ENCODE measurements around the gene PRKCE. TPM values are rescaled to one million over a fixed set of nuclear protein-coding genes. Genes with fewer than 3 reads are reported as not detected.

Gene PRKCE
- polyA plus RNA-seq, 1 experiment, result 16.7 TPM

DNA sequence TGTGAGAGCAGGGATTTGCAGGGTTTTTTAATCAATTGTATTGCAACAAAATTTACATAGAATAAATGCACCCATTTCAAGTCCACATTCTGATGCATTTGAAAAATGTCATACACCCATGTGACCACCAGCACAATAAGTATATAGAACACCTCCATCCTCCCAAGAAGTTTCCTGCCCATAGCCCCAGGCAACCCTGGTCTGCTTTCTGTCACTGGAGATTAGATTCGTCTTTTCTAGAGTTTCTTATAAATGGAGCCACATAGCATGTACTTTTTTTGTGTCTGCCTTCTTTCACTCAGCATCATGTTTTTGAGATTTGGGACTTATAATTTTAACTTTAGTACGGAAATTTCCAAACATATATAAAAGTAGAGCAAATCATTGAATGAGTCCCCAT, 518.6 kb downstream of the PRKCE start:
- CTCF ChIA-PET, result no interaction called here
- POLR2A ChIA-PET, result no interaction called here
- no peak for DNase-seq (ENCODE audit: low read depth, low spot score)
- Histone ChIP-seq H3K27me3 (ENCODE audit: control insufficient read depth, insufficient read depth, low read length) (no peaks in the 10 kb centered on the region), H3K9me3 (ENCODE audit: control insufficient read depth, insufficient read depth, low read length) (no peaks in the 10 kb centered on the region), H3K4me3 (ENCODE audit: low read depth, low read length) (no peak overlapping the region), H3K27ac (ENCODE audit: low read depth, low read length) (no peak overlapping the region)
- TF ChIP-seq CTCF (IDR thresholded peaks at IDR 0.05; ENCODE audit: low read depth, low read length), result no peak

- H3K9me3 ChIP-seq (ENCODE audit: control insufficient read depth, insufficient read depth, low read length), result no peaks in the 10 kb centered on the region
- H3K27me3 ChIP-seq (ENCODE audit: control insufficient read depth, insufficient read depth, low read length), result no peaks in the 10 kb centered on the region
- no peak for DNase-seq (ENCODE audit: low read depth, low spot score)
- TF ChIP-seq CTCF (IDR thresholded peaks at IDR 0.05; ENCODE audit: low read depth, low read length), result no peak
- ChIA-PET POLR2A (interaction anchor here (0.9 to 1.7 kb wide), 4 partner anchors 73 to 169 kb away, joined by 3 to 19 read pairs (median 4); partner anchors contain the start of gene EPAS1), CTCF (interaction anchor here (0.6 to 1.3 kb wide), 2 partner anchors 8 to 124 kb away, joined by 3 read pairs; no protein-coding TSS in a partner anchor)
- H3K27ac ChIP-seq (ENCODE audit: low read depth, low read length), result peak overlapping the region; percentile 71
- no peak overlapping the region for H3K4me3 ChIP-seq (ENCODE audit: low read depth, low read length)
Observed at GRCh38 chr2:46170611-46171350, 519.3 kb downstream of the PRKCE start.

- ChIA-PET CTCF (interaction anchor here (1.0 to 1.3 kb wide), 4 partner anchors 81 to 123 kb away, joined by 3 to 4 read pairs (median 3); no protein-coding TSS in a partner anchor), POLR2A (interaction anchor here (0.7 to 1.7 kb wide), 6 partner anchors 74 to 170 kb away, joined by 3 to 19 read pairs (median 4); partner anchors contain the start of gene EPAS1)
- peak overlapping the region; percentile 71 for H3K27ac ChIP-seq (ENCODE audit: low read depth, low read length)
- H3K4me3 ChIP-seq (ENCODE audit: low read depth, low read length), result no peak overlapping the region
- H3K27me3 ChIP-seq (ENCODE audit: control insufficient read depth, insufficient read depth, low read length), result no peaks in the 10 kb centered on the region
- peak; percentile 85 for DNase-seq (ENCODE audit: low read depth, low spot score)
- 0 out of 2 replicates have a peak, but pooled peaks have one; percentile 2 for TF ChIP-seq CTCF (IDR thresholded peaks at IDR 0.05; ENCODE audit: low read depth, low read length)
- H3K9me3 ChIP-seq (ENCODE audit: control insufficient read depth, insufficient read depth, low read length), result no peaks in the 10 kb centered on the region
Observed at GRCh38 chr2:46171411-46171953, 520.0 kb downstream of the PRKCE start.

- ChIA-PET POLR2A (interaction anchor here (0.7 to 1.7 kb wide), 6 partner anchors 74 to 170 kb away, joined by 3 to 19 read pairs (median 4); partner anchors contain the start of gene EPAS1), CTCF (interaction anchor here (1.0 to 1.3 kb wide), 4 partner anchors 80 to 123 kb away, joined by 3 to 4 read pairs (median 3); no protein-coding TSS in a partner anchor)
- no peaks in the 10 kb centered on the region for H3K27me3 ChIP-seq (ENCODE audit: control insufficient read depth, insufficient read depth, low read length)
- peak; percentile 15; the same call in 1 of the 2 replicates for TF ChIP-seq CTCF (IDR thresholded peaks at IDR 0.05; ENCODE audit: low read depth, low read length)
- H3K27ac ChIP-seq (ENCODE audit: low read depth, low read length), result peak overlapping the region; percentile 49
- DNase-seq (ENCODE audit: low read depth, low spot score), result no peak
- no peak overlapping the region for H3K4me3 ChIP-seq (ENCODE audit: low read depth, low read length)
- no peaks in the 10 kb centered on the region for H3K9me3 ChIP-seq (ENCODE audit: control insufficient read depth, insufficient read depth, low read length)
Observed at GRCh38 chr2:46171996-46172546, 520.6 kb downstream of the PRKCE start.
